Liver (tissue), 9 donors: ENCODE results near the gene RELA. TPM values are rescaled to one million over a fixed set of nuclear protein-coding genes. Genes with fewer than 3 reads are reported as not detected.

Source experiments
- DNase-seq: peaks from one replicate; pipeline ENCODE4 v3.0.0-alpha.2; 2017; ENCODE audit warnings: low spot score
- H3K27ac ChIP-seq, 2 donors: one replicate each; pipeline ENCODE4 v1.7.0; 2013; ENCODE audit warnings: inconsistent platforms in 2 of 2, low read length in 2 of 2, control low read depth in 1 of 2, low read depth in 1 of 2, mild to moderate bottlenecking in 1 of 2
- H3K27me3 ChIP-seq, 4 donors: one replicate each; pipeline versions ENCODE4 v1.6.1 to v1.7.0; 2013; ENCODE audit warnings: low read length in 3 of 4, inconsistent platforms in 1 of 4, mild to moderate bottlenecking in 1 of 4, moderate library complexity in 1 of 4; ENCODE audit not compliant: control insufficient read depth in 4 of 4, insufficient read depth in 4 of 4
- H3K36me3 ChIP-seq, 4 donors: one replicate each; pipeline versions ENCODE4 v1.6.1 to v1.7.0; 2013; ENCODE audit warnings: low read length in 3 of 4, mild to moderate bottlenecking in 3 of 4, low read depth in 1 of 4, moderate library complexity in 1 of 4; ENCODE audit not compliant: control insufficient read depth in 4 of 4, insufficient read depth in 3 of 4
- H3K4me1 ChIP-seq, 4 donors: one replicate each; pipeline versions ENCODE4 v1.6.1 to v1.7.0; 2013; ENCODE audit warnings: low read length in 3 of 4, mild to moderate bottlenecking in 3 of 4, moderate library complexity in 1 of 4; ENCODE audit not compliant: control insufficient read depth in 4 of 4, insufficient read depth in 4 of 4
- H3K4me3 ChIP-seq, 3 donors: one replicate each; pipeline versions ENCODE4 v1.6.1 to v1.7.0; 2013; ENCODE audit warnings: low read length in 3 of 3, control low read depth in 1 of 3, low read depth in 1 of 3, mild to moderate bottlenecking in 1 of 3
- H3K9ac ChIP-seq, 2 donors: one replicate each; pipeline ENCODE4 v1.7.0; 2013; ENCODE audit warnings: low read length in 2 of 2, mild to moderate bottlenecking in 2 of 2, moderate library complexity in 2 of 2, control low read depth in 1 of 2, low read depth in 1 of 2
- H3K9me3 ChIP-seq, 4 donors: one replicate each; pipeline versions ENCODE4 v1.6.1 to v1.7.0; 2013; ENCODE audit warnings: low read length in 3 of 4; ENCODE audit not compliant: control insufficient read depth in 4 of 4
- EGR1 ChIP-seq, 2 donors: IDR thresholded peaks; 2 replicates each; pipeline ENCODE4 v1.6.1; 2016 to 2018; ENCODE audit warnings: antibody characterized with exemption in 2 of 2, low read depth in 2 of 2
- FOXA1 ChIP-seq: IDR thresholded peaks from 2 replicates; pipeline ENCODE4 v1.6.1; 2016; ENCODE audit warnings: antibody characterized with exemption
- FOXA2 ChIP-seq: IDR thresholded peaks from 2 replicates; pipeline ENCODE4 v1.6.1; 2016; ENCODE audit warnings: antibody characterized with exemption
- GABPA ChIP-seq, 2 donors: IDR thresholded peaks in 1 of 2; conservative IDR thresholded peaks in 1 of 2; 2 replicates each; pipeline ENCODE4 v1.6.1; 2016; ENCODE audit warnings: antibody characterized with exemption in 2 of 2, mild to moderate bottlenecking in 1 of 2, moderate library complexity in 1 of 2
- HNF4A ChIP-seq, 2 donors: conservative IDR thresholded peaks; 2 replicates each; pipeline ENCODE4 v1.6.1; 2016; ENCODE audit warnings: antibody characterized with exemption in 2 of 2, mild to moderate bottlenecking in 2 of 2
- HNF4G ChIP-seq: IDR thresholded peaks from 2 replicates; pipeline ENCODE4 v1.6.1; 2016; ENCODE audit warnings: antibody characterized with exemption
- JUND ChIP-seq, 2 donors: IDR thresholded peaks; 2 replicates each; pipeline ENCODE4 v1.6.1; 2016; ENCODE audit warnings: antibody characterized with exemption in 2 of 2
- NR2F2 ChIP-seq: IDR thresholded peaks from 2 replicates; pipeline ENCODE4 v1.6.1; 2016; ENCODE audit warnings: antibody characterized with exemption
- RAD21 ChIP-seq, 2 donors: IDR thresholded peaks; 2 replicates each; pipeline ENCODE4 v1.6.1; 2016; ENCODE audit warnings: antibody characterized with exemption in 2 of 2, mild to moderate bottlenecking in 2 of 2
- RXRA ChIP-seq, 2 donors: IDR thresholded peaks; 2 replicates each; pipeline ENCODE4 v1.6.1; 2017 to 2018; ENCODE audit warnings: antibody characterized with exemption in 2 of 2, mild to moderate bottlenecking in 1 of 2
- SP1 ChIP-seq: IDR thresholded peaks from 2 replicates; pipeline ENCODE4 v1.6.1; 2018; ENCODE audit warnings: antibody characterized with exemption, mild to moderate bottlenecking
- TAF1 ChIP-seq: conservative IDR thresholded peaks from 2 replicates; pipeline ENCODE4 v1.6.1; 2016; ENCODE audit warnings: antibody characterized with exemption, mild to moderate bottlenecking
- YY1 ChIP-seq: IDR thresholded peaks from 2 replicates; pipeline ENCODE4 v1.6.1; 2016; ENCODE audit warnings: antibody characterized with exemption, mild to moderate bottlenecking
- WGBS: extraction: QIAGEN DNeasy Blood & Tissue Kit; methylation state at CpG from one replicate; pipeline ENCODE4 v1.1.7; 2013; 5-methylcytosine and 5-hydroxymethylcytosine counted together
- polyA plus RNA-seq, 2 donors: library from polyadenylated mRNA; stranded (reverse) in 1 of 2; unstranded in 1 of 2; fragments of 200-250 nt in 1 of 2; fragments of >200 nt in 1 of 2; fragmentation: Nextera tagmentation in 1 of 2; extraction: Ambion mirVana in 1 of 2; gene quantifications; one replicate each; pipeline versions ENCODE4 v1.2.1 to v1.2.3, GENCODE V29; 2013 to 2015
- total RNA-seq, 2 donors: library from RNA; depleted of rRNA; stranded (reverse); fragments of >200 nt; gene quantifications; one replicate each; pipeline ENCODE4 v1.2.3, GENCODE V29; 2014
- TF ChIP-seq, protein P1 (sequence below): IDR thresholded peaks from 2 replicates; pipeline ENCODE4 v1.6.1; 2016; ENCODE audit warnings: antibody characterized with exemption
- TF ChIP-seq, protein P2 (sequence below): IDR thresholded peaks from 2 replicates; pipeline ENCODE4 v1.6.1; 2016; ENCODE audit warnings: antibody characterized with exemption, mild to moderate bottlenecking
- TF ChIP-seq, protein P3 (sequence below): fragments of 150-350 bp; IDR thresholded peaks from 2 replicates; pipeline ENCODE4 v1.5.1; 2017; ENCODE audit warnings: improper control_type of control experiment, low read depth, low read length; ENCODE audit not compliant: missing input control
- TF ChIP-seq, protein P4 (sequence below): IDR thresholded peaks from 2 replicates; pipeline ENCODE4 v1.6.1; 2016; ENCODE audit warnings: antibody characterized with exemption
- TF ChIP-seq, protein P5 (sequence below): IDR thresholded peaks from 2 replicates; pipeline ENCODE4 v1.6.1; 2016; ENCODE audit warnings: antibody characterized with exemption
- donor health status: healthy.
- donor health status: healthy.
- donor health status: healthy.
- donor health status: healthy.
- donor health status: healthy.

Gene RELA
- total and polyA plus RNA-seq, 4 donors: 11.1 to 30.7 (median 22.0) TPM

DNA sequence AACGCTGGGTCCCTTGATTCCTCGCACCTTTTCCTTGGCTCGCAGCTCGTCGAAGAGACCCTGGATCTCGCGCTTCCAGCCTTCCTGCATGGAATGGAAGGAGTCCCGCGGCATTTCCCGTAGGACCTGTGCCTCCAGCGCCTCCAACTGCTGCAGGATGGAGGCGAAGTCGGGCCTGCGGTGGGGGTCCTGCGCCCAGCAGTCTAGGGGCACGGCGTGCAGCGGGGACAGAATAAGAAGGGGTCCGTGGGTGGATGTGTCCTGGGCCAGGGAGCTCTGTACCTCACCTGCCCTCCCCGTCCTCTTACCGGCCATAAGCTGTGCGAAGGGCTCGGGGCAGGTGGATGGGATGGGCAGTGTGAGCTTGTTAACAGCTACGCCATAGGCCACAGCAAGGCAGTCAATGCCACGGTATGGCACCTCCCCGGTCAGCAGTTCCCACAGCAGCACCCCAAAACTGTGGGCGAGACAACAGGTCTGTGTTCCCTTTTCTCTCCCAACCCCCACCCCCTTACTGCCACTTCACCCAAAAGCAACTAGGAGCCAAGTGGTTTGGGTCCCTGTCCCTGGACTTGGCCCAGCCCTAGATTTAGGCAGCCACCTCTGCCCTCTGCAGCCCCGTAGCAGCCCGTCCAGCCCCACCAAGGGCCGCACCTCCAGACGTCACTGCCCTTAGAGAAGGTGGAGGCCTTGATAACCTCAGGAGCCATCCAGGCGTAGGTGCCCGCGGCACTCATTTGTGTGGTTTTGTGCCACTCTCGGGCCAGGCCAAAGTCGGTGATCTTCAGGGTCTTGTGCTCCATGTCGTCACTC lies 54.9 kb downstream of the RELA start:
- Histone ChIP-seq H3K36me3 (peaks cover 9 to 51% (median 25%) of the 10 kb centered on the region in 4 donors), H3K27ac (no peak overlapping the region), H3K4me3 (no peak overlapping the region), H3K9me3 (no peaks in the 10 kb centered on the region), H3K4me1 (peaks cover 9 to 41% (median 30%) of the 10 kb centered on the region in 4 donors), H3K9ac (no peak overlapping the region), H3K27me3 (no peaks in the 10 kb centered on the region)
- no peak for DNase-seq
- 93% methylated on average over 37 of the region's 37 CpGs for WGBS
- TF ChIP-seq, protein P1, sequence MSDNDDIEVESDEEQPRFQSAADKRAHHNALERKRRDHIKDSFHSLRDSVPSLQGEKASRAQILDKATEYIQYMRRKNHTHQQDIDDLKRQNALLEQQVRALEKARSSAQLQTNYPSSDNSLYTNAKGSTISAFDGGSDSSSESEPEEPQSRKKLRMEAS: no peak
- TF ChIP-seq HNF4A (conservative IDR thresholded peaks at IDR 0.05) (no peak), RXRA (IDR thresholded peaks at IDR 0.05) (no peak), HNF4G (no peak), FOXA1 (no peak), JUND (IDR thresholded peaks at IDR 0.05) (no peak), SP1 (no peak), GABPA (IDR thresholded peaks at IDR 0.05 in 1 of 2, conservative IDR thresholded peaks at IDR 0.05 in 1 of 2) (no peak), FOXA2 (no peak), YY1 (no peak), TAF1 (no peak), RAD21 (IDR thresholded peaks at IDR 0.05) (no peak), EGR1 (IDR thresholded peaks at IDR 0.05; ENCODE audit: low read depth in 2 of 2) (no peak), NR2F2 (no peak)
- TF ChIP-seq, protein P2, sequence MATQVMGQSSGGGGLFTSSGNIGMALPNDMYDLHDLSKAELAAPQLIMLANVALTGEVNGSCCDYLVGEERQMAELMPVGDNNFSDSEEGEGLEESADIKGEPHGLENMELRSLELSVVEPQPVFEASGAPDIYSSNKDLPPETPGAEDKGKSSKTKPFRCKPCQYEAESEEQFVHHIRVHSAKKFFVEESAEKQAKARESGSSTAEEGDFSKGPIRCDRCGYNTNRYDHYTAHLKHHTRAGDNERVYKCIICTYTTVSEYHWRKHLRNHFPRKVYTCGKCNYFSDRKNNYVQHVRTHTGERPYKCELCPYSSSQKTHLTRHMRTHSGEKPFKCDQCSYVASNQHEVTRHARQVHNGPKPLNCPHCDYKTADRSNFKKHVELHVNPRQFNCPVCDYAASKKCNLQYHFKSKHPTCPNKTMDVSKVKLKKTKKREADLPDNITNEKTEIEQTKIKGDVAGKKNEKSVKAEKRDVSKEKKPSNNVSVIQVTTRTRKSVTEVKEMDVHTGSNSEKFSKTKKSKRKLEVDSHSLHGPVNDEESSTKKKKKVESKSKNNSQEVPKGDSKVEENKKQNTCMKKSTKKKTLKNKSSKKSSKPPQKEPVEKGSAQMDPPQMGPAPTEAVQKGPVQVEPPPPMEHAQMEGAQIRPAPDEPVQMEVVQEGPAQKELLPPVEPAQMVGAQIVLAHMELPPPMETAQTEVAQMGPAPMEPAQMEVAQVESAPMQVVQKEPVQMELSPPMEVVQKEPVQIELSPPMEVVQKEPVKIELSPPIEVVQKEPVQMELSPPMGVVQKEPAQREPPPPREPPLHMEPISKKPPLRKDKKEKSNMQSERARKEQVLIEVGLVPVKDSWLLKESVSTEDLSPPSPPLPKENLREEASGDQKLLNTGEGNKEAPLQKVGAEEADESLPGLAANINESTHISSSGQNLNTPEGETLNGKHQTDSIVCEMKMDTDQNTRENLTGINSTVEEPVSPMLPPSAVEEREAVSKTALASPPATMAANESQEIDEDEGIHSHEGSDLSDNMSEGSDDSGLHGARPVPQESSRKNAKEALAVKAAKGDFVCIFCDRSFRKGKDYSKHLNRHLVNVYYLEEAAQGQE: no peak
- TF ChIP-seq, protein P3, sequence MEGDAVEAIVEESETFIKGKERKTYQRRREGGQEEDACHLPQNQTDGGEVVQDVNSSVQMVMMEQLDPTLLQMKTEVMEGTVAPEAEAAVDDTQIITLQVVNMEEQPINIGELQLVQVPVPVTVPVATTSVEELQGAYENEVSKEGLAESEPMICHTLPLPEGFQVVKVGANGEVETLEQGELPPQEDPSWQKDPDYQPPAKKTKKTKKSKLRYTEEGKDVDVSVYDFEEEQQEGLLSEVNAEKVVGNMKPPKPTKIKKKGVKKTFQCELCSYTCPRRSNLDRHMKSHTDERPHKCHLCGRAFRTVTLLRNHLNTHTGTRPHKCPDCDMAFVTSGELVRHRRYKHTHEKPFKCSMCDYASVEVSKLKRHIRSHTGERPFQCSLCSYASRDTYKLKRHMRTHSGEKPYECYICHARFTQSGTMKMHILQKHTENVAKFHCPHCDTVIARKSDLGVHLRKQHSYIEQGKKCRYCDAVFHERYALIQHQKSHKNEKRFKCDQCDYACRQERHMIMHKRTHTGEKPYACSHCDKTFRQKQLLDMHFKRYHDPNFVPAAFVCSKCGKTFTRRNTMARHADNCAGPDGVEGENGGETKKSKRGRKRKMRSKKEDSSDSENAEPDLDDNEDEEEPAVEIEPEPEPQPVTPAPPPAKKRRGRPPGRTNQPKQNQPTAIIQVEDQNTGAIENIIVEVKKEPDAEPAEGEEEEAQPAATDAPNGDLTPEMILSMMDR: no peak
- TF ChIP-seq, protein P4, sequence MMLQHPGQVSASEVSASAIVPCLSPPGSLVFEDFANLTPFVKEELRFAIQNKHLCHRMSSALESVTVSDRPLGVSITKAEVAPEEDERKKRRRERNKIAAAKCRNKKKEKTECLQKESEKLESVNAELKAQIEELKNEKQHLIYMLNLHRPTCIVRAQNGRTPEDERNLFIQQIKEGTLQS: no peak
- TF ChIP-seq, protein P5, sequence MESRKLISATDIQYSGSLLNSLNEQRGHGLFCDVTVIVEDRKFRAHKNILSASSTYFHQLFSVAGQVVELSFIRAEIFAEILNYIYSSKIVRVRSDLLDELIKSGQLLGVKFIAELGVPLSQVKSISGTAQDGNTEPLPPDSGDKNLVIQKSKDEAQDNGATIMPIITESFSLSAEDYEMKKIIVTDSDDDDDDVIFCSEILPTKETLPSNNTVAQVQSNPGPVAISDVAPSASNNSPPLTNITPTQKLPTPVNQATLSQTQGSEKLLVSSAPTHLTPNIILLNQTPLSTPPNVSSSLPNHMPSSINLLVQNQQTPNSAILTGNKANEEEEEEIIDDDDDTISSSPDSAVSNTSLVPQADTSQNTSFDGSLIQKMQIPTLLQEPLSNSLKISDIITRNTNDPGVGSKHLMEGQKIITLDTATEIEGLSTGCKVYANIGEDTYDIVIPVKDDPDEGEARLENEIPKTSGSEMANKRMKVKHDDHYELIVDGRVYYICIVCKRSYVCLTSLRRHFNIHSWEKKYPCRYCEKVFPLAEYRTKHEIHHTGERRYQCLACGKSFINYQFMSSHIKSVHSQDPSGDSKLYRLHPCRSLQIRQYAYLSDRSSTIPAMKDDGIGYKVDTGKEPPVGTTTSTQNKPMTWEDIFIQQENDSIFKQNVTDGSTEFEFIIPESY: no peak
